Left ventricle myocardium inferior (tissue), 1 donor: ENCODE measurements around the gene UBTD2. TPM values are rescaled to one million over a fixed set of nuclear protein-coding genes. Genes with fewer than 3 reads are reported as not detected.
A peak's percentile ranks its signal among the peaks of the same experiment; 100 is the strongest.
"Not testable (repeated sequence)": the region's sequence is repeated elsewhere in the genome, so short reads cannot be mapped to it uniquely, and the experiment has no call there.

ENCODE experiments used
- DNase-seq: peaks from one replicate; pipeline ENCODE4 v3.0.0-alpha.2; 2020
- H3K27ac ChIP-seq: fragments of 200-600 bp; replicated peaks from 2 replicates; pipeline ENCODE4 v1.8.0; 2021
- H3K27me3 ChIP-seq: fragments of 200-600 bp; 2 replicates; pipeline ENCODE4 v1.8.0; 2021; ENCODE audit warnings: low read depth
- H3K36me3 ChIP-seq: fragments of 200-600 bp; 2 replicates; pipeline ENCODE4 v1.8.0; 2021
- H3K4me1 ChIP-seq: fragments of 200-600 bp; 2 replicates; pipeline ENCODE4 v1.8.0; 2021
- H3K4me3 ChIP-seq: fragments of 200-600 bp; 2 replicates; pipeline ENCODE4 v1.8.0; 2021; ENCODE audit warnings: mild to moderate bottlenecking, moderate library complexity
- H3K9me3 ChIP-seq: fragments of 200-600 bp; replicated peaks from 2 replicates; pipeline ENCODE4 v1.8.0; 2021
- intact Hi-C: fragments of 100-400 bp; cut with micrococcal nuclease; formaldehyde crosslinking; loops from one replicate; pipeline ENCODE4 v1.11.0; 2022
- long read RNA-seq: library from polyadenylated mRNA; unstranded; transcript quantifications from one replicate; pipeline ENCODE4 v2.0.0, GENCODE V29; 2021
- total RNA-seq: library from RNA; stranded (reverse); fragmentation: NEBNext Ultra II Directional; extraction: Animal tissue kit (Norgen Biotek cat#: 25700); gene quantifications from one replicate; pipeline ENCODE4 v1.2.1, GENCODE V29; 2021
- TF ChIP-seq, protein P1 (sequence below): fragments of 200-600 bp; IDR thresholded peaks from 2 replicates; pipeline ENCODE4 v1.8.0; 2021; ENCODE audit warnings: antibody characterized with exemption, mild to moderate bottlenecking, borderline replicate concordance
- donor health status: DM: no; HTN: yes; CAD: no; lungs with severe emphysema.

The UBTD2 gene, protein sequence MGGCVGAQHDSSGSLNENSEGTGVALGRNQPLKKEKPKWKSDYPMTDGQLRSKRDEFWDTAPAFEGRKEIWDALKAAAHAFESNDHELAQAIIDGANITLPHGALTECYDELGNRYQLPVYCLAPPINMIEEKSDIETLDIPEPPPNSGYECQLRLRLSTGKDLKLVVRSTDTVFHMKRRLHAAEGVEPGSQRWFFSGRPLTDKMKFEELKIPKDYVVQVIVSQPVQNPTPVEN
- 7.6 TPM for total RNA-seq
- long read RNA-seq, transcript UBTD2-201 (3 exons, 3,301 nt): major isoform, 20 of 23 reads
- long read RNA-seq, partial matches to known transcripts: 2 of 23 reads
- long read RNA-seq, other reads (novel, unspliced or antisense): 1 of 23 reads

DNA sequence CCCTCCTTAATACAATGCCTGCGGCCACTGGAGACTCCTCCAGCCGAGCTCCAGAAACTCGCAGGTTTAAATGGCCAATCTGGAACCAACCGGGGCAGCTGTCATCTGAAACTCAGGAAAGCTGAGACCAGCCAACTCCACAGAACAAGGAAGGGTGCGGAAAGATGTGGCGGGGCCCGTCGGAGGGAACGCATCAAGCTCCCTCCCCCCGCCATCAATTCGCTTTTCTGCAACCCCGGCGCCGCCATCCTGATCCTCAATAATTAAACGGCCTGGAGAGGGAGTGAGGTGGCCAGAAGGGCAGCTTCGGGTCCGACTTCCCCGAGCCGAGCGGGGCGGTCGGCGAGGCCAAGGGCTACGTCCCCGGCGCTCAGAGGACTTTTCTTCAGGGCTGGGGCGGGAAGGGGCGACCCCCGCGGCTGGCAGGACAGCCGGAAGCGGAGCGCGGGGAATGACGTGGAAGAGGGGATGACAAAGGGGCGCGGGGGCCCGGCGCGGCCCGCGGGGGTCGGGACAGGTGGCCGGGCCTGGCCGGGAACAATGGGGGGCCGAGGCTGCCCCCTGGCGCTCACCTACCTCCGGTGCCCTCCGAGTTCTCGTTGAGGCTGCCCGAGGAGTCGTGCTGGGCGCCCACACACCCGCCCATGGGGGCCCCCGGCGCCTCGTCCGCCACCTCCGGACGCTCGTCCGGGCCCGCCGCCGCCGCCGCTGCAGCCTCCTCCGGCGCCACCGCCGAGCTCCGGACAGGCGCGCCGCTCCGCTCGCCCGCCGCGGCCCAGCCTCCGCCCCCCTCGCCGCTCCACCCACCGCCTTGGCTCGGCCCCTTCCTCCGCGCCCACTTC, at the start of gene UBTD2:
Gene UBTD2, minus strand, starts transcription at position 745 of the 842 bp plus-strand sequence. Its CDS starts 99 bp downstream, at position 646.
- Histone ChIP-seq H3K27ac (peak within 1 kb of the TSS; percentile 97), H3K9me3 (no peaks in the 10 kb centered on the region), H3K4me3 (peak within 1 kb of the TSS; percentile 99), H3K27me3 (no peaks in the 10 kb centered on the region), H3K36me3 (no peaks in the 10 kb centered on the region), H3K4me1 (peaks cover 50% of the 10 kb centered on the region)
- TF ChIP-seq, protein P1, sequence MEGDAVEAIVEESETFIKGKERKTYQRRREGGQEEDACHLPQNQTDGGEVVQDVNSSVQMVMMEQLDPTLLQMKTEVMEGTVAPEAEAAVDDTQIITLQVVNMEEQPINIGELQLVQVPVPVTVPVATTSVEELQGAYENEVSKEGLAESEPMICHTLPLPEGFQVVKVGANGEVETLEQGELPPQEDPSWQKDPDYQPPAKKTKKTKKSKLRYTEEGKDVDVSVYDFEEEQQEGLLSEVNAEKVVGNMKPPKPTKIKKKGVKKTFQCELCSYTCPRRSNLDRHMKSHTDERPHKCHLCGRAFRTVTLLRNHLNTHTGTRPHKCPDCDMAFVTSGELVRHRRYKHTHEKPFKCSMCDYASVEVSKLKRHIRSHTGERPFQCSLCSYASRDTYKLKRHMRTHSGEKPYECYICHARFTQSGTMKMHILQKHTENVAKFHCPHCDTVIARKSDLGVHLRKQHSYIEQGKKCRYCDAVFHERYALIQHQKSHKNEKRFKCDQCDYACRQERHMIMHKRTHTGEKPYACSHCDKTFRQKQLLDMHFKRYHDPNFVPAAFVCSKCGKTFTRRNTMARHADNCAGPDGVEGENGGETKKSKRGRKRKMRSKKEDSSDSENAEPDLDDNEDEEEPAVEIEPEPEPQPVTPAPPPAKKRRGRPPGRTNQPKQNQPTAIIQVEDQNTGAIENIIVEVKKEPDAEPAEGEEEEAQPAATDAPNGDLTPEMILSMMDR: peak; percentile 67
- intact Hi-C loops: loop anchor here (10.0 kb wide), 1 partner anchor 178 kb away; no protein-coding TSS in a partner anchor
- DNase-seq: peak; percentile 88

DNA sequence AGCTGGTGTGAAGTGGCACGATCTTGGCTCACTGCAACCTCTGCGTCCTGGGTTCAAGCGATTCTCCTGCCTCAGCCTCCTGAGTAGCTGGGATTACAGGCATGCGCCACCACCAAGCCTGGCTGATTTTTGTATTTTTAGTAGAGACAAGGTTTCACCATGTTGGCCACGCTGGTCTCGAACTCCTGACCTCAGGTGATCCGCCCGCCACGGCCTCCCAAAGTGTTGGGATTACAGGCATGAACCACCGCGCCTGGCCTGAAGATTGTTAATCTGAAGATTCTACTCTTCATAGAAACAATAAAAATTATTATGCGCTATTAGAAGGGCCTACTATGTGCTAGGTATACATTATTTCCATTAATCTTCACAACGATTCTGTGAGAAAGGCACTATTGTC, 43.3 kb upstream of the UBTD2 start:
- not testable (repeated sequence) for H3K4me1 ChIP-seq

DNA sequence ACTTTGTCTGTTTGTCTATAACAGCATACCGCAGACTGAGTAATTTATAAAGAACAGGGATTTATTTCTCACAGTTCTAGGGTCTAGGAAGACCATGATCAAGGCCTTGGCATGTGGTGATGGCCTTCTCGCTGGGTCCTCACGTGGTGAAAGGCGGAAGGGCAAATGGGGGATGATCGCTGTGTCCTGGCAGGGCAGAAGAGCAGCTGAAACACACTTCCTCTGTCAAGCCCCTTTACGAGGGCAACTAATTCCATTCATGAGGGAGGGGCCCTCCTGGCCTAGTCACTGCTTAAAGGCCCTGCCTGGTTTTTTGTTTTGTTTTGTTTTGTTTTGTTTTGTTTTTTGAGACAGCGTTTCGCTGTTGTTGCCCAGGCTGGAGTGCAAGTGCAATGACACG, 41.9 kb upstream of the UBTD2 start:
- intact Hi-C loops: no loop called here
- no peak for DNase-seq
- no peak overlapping the region for H3K27ac ChIP-seq

More for the DNA sequence above, 43.3 kb upstream of the UBTD2 start:
- intact Hi-C loops, H3K27ac ChIP-seq, H3K4me3 ChIP-seq, H3K27me3 ChIP-seq, DNase-seq, H3K36me3 ChIP-seq, H3K9me3 ChIP-seq: not testable (repeated sequence)

DNA sequence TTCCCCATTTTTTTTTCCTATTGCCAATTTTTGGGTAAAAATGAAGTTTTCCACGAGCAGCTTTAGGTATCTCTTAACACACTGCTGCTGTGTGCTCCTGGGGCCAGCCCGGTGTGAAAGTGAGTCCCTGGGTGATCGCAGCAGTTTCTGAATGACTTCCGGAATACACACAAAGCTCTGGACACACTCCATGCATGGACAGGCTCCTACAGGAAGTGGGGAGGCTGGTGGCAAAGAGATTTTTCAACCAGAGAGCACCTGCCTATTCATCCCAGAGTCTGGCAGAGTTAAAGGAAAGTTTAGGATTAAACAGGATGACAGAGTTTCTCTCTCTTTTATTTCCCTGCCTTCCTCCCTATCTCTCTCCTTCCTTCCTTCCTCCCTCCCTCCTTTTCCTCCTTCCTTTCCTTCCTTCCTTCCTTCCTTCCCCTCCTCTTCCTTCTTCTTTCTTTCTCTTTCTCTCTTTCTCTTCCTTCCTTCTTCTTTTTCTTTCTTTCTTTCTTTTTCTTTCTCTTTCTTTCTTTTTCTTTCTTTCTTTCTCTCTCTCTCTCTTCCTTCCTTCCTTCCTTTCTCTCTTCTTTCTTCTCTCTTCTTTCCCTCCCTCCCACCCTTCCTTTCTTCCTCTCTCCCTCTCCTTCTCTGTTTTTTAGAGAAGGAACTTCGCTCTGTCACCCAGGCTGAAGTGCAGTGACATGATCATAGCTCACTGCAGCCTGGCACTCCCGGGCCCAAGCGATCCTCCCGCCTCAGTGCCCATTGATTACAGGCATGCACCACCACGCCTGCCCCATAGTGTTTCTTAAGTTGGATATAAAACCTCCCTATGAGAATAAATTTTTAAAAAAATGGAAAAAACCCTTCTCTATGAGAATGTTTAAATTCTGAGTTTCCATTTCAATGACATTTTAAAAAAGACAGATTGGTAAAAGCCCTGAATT, 38.7 kb upstream of the UBTD2 start:
- Histone ChIP-seq H3K27ac (no peak overlapping the region), H3K36me3 (no peaks in the 10 kb centered on the region), H3K4me3 (no peak overlapping the region), H3K9me3 (no peaks in the 10 kb centered on the region), H3K4me1 (no peaks in the 10 kb centered on the region), H3K27me3 (no peaks in the 10 kb centered on the region)
- TF ChIP-seq, protein P1: no peak
- intact Hi-C loops: no loop called here
- DNase-seq: no peak

More for the DNA sequence above, 41.9 kb upstream of the UBTD2 start:
- Histone ChIP-seq H3K4me1 (no peaks in the 10 kb centered on the region), H3K9me3 (no peaks in the 10 kb centered on the region), H3K4me3 (no peak overlapping the region), H3K36me3 (no peaks in the 10 kb centered on the region), H3K27me3 (no peaks in the 10 kb centered on the region)
- TF ChIP-seq, protein P1: no peak

DNA sequence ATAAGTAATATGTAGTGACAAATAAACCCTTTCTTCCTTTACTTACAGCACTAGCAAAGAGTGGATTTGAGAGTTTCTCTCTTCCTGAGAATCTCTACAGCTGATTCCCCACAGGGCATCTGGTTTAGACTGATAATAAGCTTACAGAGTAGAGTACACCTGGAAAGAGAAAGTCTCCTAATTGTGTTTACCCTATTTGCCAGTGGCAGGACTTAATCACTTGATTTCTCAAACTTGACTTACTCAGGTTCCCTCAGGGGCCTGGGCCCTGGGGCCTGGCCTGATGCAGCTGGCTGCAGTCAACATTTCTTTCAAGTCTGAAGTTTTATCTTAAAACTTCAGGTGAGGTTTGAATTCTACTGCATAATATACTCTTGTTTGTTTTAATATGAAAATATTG, 38.0 kb upstream of the UBTD2 start:
- intact Hi-C loops: no loop called here
- H3K36me3 ChIP-seq: no peaks in the 10 kb centered on the region
- H3K4me3 ChIP-seq: no peak overlapping the region
- no peaks in the 10 kb centered on the region for H3K27me3 ChIP-seq
- no peak overlapping the region for H3K27ac ChIP-seq
- no peaks in the 10 kb centered on the region for H3K9me3 ChIP-seq
- DNase-seq: no peak
- no peaks in the 10 kb centered on the region for H3K4me1 ChIP-seq
- TF ChIP-seq, protein P1: no peak
